Measurements from ENCODE around the gene RRP8. TPM values are rescaled to one million over a fixed set of nuclear protein-coding genes. Genes with fewer than 3 reads are reported as not detected.

Gene RRP8
- total RNA-seq, 1 experiment from 2014 or later, result 10.1 TPM

GRCh38 chr11:6568191-6568918 is 35.1 kb downstream of the RRP8 start:
- Histone ChIP-seq H3K36me3 (ENCODE audit: low read depth) (no peaks in the 10 kb centered on the region), H3K4me3 (no peak overlapping the region), H3K27ac (no peak overlapping the region), H4K20me1 (ENCODE audit: insufficient read depth) (no peaks in the 10 kb centered on the region), H3K27me3 (ENCODE audit: insufficient read depth, low read depth) (no peaks in the 10 kb centered on the region), H2AFZ (no peak overlapping the region), H3K79me2 (ENCODE audit: low read depth) (no peaks in the 10 kb centered on the region), H3K4me1 (replicated peaks; ENCODE audit: insufficient read depth) (no peaks in the 10 kb centered on the region), H3K9me2 (ENCODE audit: insufficient read depth) (no peaks in the 10 kb centered on the region), H3K9me3 (ENCODE audit: insufficient read depth, low read depth) (no peaks in the 10 kb centered on the region), H3K4me2 (no peak overlapping the region), H3F3A (ENCODE audit: insufficient read depth, low read depth) (no peaks in the 10 kb centered on the region)
- BruUV-seq (replicated peaks), result no TSS peak
- ChIA-PET CTCF (no interaction called here), POLR2A (ENCODE audit: unreplicated experiment) (no interaction called here)
- DNase-seq, result no peak
- intact Hi-C loops (cut with micrococcal nuclease; ENCODE audit: unreplicated experiment), result no loop called here
- TF ChIP-seq EZH2 (IDR thresholded peaks at IDR 0.05; ENCODE audit: low read depth) (no peak), CTCF (conservative IDR thresholded peaks at IDR 0.05) (no peak)

GRCh38 chr11:6567371-6567745 is 36.1 kb downstream of the RRP8 start:
- ChIA-PET POLR2A (ENCODE audit: unreplicated experiment) (no interaction called here), CTCF (no interaction called here)
- TF ChIP-seq CTCF (conservative IDR thresholded peaks at IDR 0.05) (no peak), EZH2 (IDR thresholded peaks at IDR 0.05; ENCODE audit: low read depth) (no peak)
- Histone ChIP-seq H2AFZ (no peak overlapping the region), H3K9me2 (ENCODE audit: insufficient read depth) (no peaks in the 10 kb centered on the region), H4K20me1 (ENCODE audit: insufficient read depth) (no peaks in the 10 kb centered on the region), H3K4me2 (no peak overlapping the region), H3F3A (ENCODE audit: insufficient read depth, low read depth) (no peaks in the 10 kb centered on the region), H3K9me3 (ENCODE audit: insufficient read depth, low read depth) (no peaks in the 10 kb centered on the region), H3K27me3 (ENCODE audit: insufficient read depth, low read depth) (no peaks in the 10 kb centered on the region), H3K79me2 (ENCODE audit: low read depth) (no peaks in the 10 kb centered on the region), H3K27ac (no peak overlapping the region), H3K4me1 (replicated peaks; ENCODE audit: insufficient read depth) (no peaks in the 10 kb centered on the region), H3K4me3 (no peak overlapping the region), H3K36me3 (ENCODE audit: low read depth) (no peaks in the 10 kb centered on the region)
- intact Hi-C loops (cut with micrococcal nuclease; ENCODE audit: unreplicated experiment), result no loop called here
- DNase-seq, result no peak
- BruUV-seq (replicated peaks), result no TSS peak

- no peaks in the 10 kb centered on the region for H3F3A ChIP-seq (ENCODE audit: insufficient read depth, low read depth)
- no peak overlapping the region for H2AFZ ChIP-seq
- H3K9me3 ChIP-seq (ENCODE audit: insufficient read depth, low read depth), result no peaks in the 10 kb centered on the region
- no peaks in the 10 kb centered on the region for H3K36me3 ChIP-seq (ENCODE audit: low read depth)
- no peak overlapping the region for H3K4me2 ChIP-seq
- ChIA-PET POLR2A (ENCODE audit: unreplicated experiment) (no interaction called here), CTCF (no interaction called here)
- no peaks in the 10 kb centered on the region for H3K9me2 ChIP-seq (ENCODE audit: insufficient read depth)
- TF ChIP-seq CTCF (conservative IDR thresholded peaks at IDR 0.05), result no peak
- no peak for TF ChIP-seq EZH2 (IDR thresholded peaks at IDR 0.05; ENCODE audit: low read depth)
- H3K4me3 ChIP-seq, result no peak overlapping the region
- no TSS peak for BruUV-seq (replicated peaks)
- no peak for DNase-seq
- no peaks in the 10 kb centered on the region for H3K27me3 ChIP-seq (ENCODE audit: insufficient read depth, low read depth)
- intact Hi-C loops (cut with micrococcal nuclease; ENCODE audit: unreplicated experiment), result no loop called here
- no peaks in the 10 kb centered on the region for H4K20me1 ChIP-seq (ENCODE audit: insufficient read depth)
- no peaks in the 10 kb centered on the region for H3K79me2 ChIP-seq (ENCODE audit: low read depth)
- no peak overlapping the region for H3K27ac ChIP-seq
- no peaks in the 10 kb centered on the region for H3K4me1 ChIP-seq (replicated peaks; ENCODE audit: insufficient read depth)
Measured at GRCh38 chr11:6566704-6567370, 36.6 kb downstream of the RRP8 start.
